PC-9 (cell line): ENCODE data around the gene SLC22A12. TPM values are rescaled to one million over a fixed set of nuclear protein-coding genes. Genes with fewer than 3 reads are reported as not detected.

Source experiments
- BruUV-seq: library from RNA; stranded (reverse); fragments of 400-500 nt; replicated peaks from 2 replicates; lab custom pipeline; 2021; lab: Mats Ljungman, UMichigan
- CTCF ChIA-PET: fragments of 300-600 bp; sonication (Branson Sonifier 250); formaldehyde crosslinking; loops from one replicate; lab custom pipeline; 2022; ENCODE audit warnings: antibody characterized with exemption; lab: Charles Lee
- POLR2A ChIA-PET: fragments of 300-600 bp; sonication (Branson Sonifier 250); formaldehyde crosslinking; loops from one replicate; lab custom pipeline; 2022; ENCODE audit warnings: antibody characterized with exemption; ENCODE audit not compliant: unreplicated experiment; lab: Charles Lee
- DNase-seq, 2 experiments: peaks; one replicate each; pipeline versions ENCODE4 v3.0.0 to v3.0.0-alpha.2; 2015 to 2022; ENCODE audit warnings: mixed read lengths in 1 of 2
- H2AFZ ChIP-seq: fragments of 200-600 bp; sonication (generic); 2 replicates; pipeline ENCODE4 v1.8.1; 2017; ENCODE audit warnings: antibody characterized with exemption
- H3F3A ChIP-seq: fragments of 200-600 bp; sonication (generic); 2 replicates; pipeline ENCODE4 v1.8.1; 2017; ENCODE audit warnings: antibody characterized with exemption, mild to moderate bottlenecking, low read depth; ENCODE audit not compliant: insufficient read depth
- H3K27ac ChIP-seq: fragments of 200-600 bp; sonication (generic); 2 replicates; pipeline ENCODE4 v1.6.1; 2016; ENCODE audit warnings: mixed run types
- H3K27me3 ChIP-seq: fragments of 200-600 bp; sonication (generic); 2 replicates; pipeline ENCODE4 v1.6.1; 2016; ENCODE audit warnings: low read depth, mixed run types; ENCODE audit not compliant: insufficient read depth
- H3K36me3 ChIP-seq: fragments of 200-600 bp; sonication (generic); 2 replicates; pipeline ENCODE4 v1.6.1; 2016; ENCODE audit warnings: low read depth, mixed run types
- H3K4me1 ChIP-seq: fragments of 200-600 bp; sonication (generic); replicated peaks from 2 replicates; pipeline ENCODE4 v1.6.1; 2016; ENCODE audit warnings: mixed run types; ENCODE audit not compliant: insufficient read depth
- H3K4me2 ChIP-seq: fragments of 200-600 bp; sonication (generic); 2 replicates; pipeline ENCODE4 v1.6.1; 2017; ENCODE audit warnings: mixed run types
- H3K4me3 ChIP-seq: fragments of 200-600 bp; sonication (generic); 2 replicates; pipeline ENCODE4 v1.6.1; 2016; ENCODE audit warnings: mixed run types
- H3K79me2 ChIP-seq: fragments of 200-600 bp; sonication (generic); 2 replicates; pipeline ENCODE4 v1.6.1; 2017; ENCODE audit warnings: low read depth, mixed run types
- H3K9me2 ChIP-seq: fragments of 200-600 bp; sonication (generic); 2 replicates; pipeline ENCODE4 v1.8.1; 2017; ENCODE audit warnings: mild to moderate bottlenecking; ENCODE audit not compliant: insufficient read depth
- H3K9me3 ChIP-seq: fragments of 200-600 bp; sonication (generic); 2 replicates; pipeline ENCODE4 v1.8.1; 2016; ENCODE audit warnings: low read depth; ENCODE audit not compliant: insufficient read depth
- H4K20me1 ChIP-seq: fragments of 200-600 bp; sonication (generic); 2 replicates; pipeline ENCODE4 v1.8.1; 2017; ENCODE audit not compliant: insufficient read depth
- EZH2 ChIP-seq: fragments of 200-600 bp; sonication (generic); IDR thresholded peaks from 2 replicates; pipeline ENCODE4 v1.8.0; 2017; ENCODE audit warnings: antibody characterized with exemption, low read depth
- intact Hi-C: fragments of 100-400 bp; cut with micrococcal nuclease; formaldehyde crosslinking; loops from one replicate; pipeline ENCODE4 v1.10.0; 2022; ENCODE audit not compliant: unreplicated experiment
- total RNA-seq: library from RNA; stranded (reverse); gene quantifications from 2 replicates; pipeline ENCODE4 v1.2.3, GENCODE V29; 2021
- TF ChIP-seq, protein P1 (sequence below): fragments of 200-600 bp; sonication (generic); conservative IDR thresholded peaks from 2 replicates; pipeline ENCODE4 v1.6.1; 2017; ENCODE audit warnings: mixed run types, antibody characterized with exemption, mild to moderate bottlenecking, moderate library complexity

The SLC22A12 gene
- total RNA-seq, 1 experiment from 2014 or later = not detected

GRCh38 chr11:64569300-64569970 is 21.6 kb upstream of the SLC22A12 start:
- TF ChIP-seq, protein P1, sequence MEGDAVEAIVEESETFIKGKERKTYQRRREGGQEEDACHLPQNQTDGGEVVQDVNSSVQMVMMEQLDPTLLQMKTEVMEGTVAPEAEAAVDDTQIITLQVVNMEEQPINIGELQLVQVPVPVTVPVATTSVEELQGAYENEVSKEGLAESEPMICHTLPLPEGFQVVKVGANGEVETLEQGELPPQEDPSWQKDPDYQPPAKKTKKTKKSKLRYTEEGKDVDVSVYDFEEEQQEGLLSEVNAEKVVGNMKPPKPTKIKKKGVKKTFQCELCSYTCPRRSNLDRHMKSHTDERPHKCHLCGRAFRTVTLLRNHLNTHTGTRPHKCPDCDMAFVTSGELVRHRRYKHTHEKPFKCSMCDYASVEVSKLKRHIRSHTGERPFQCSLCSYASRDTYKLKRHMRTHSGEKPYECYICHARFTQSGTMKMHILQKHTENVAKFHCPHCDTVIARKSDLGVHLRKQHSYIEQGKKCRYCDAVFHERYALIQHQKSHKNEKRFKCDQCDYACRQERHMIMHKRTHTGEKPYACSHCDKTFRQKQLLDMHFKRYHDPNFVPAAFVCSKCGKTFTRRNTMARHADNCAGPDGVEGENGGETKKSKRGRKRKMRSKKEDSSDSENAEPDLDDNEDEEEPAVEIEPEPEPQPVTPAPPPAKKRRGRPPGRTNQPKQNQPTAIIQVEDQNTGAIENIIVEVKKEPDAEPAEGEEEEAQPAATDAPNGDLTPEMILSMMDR = no peak
- no peak for TF ChIP-seq EZH2
- intact Hi-C loops = no loop called here
- Histone ChIP-seq H3K4me2 (no peak overlapping the region), H3K4me3 (no peak overlapping the region), H3F3A (peaks cover 8% of the 10 kb centered on the region; the same call in 1 of the 2 replicates), H2AFZ (no peak overlapping the region), H3K9me3 (no peaks in the 10 kb centered on the region), H3K36me3 (no peaks in the 10 kb centered on the region), H3K4me1 (peaks cover 11% of the 10 kb centered on the region), H3K9me2 (no peaks in the 10 kb centered on the region), H3K27ac (no peak overlapping the region), H3K79me2 (no peaks in the 10 kb centered on the region), H4K20me1 (no peaks in the 10 kb centered on the region), H3K27me3 (no peaks in the 10 kb centered on the region)
- ChIA-PET CTCF (no interaction called here), POLR2A (no interaction called here)
- no peak for DNase-seq
- BruUV-seq = no TSS peak

- Histone ChIP-seq H3K36me3 (no peaks in the 10 kb centered on the region), H4K20me1 (no peaks in the 10 kb centered on the region), H2AFZ (no peak overlapping the region), H3K4me2 (no peak overlapping the region), H3K79me2 (no peaks in the 10 kb centered on the region), H3K27me3 (no peaks in the 10 kb centered on the region), H3K9me2 (no peaks in the 10 kb centered on the region), H3K27ac (no peak overlapping the region), H3K4me3 (no peak overlapping the region), H3K9me3 (no peaks in the 10 kb centered on the region), H3F3A (peaks cover 8% of the 10 kb centered on the region; the same call in 1 of the 2 replicates), H3K4me1 (peaks cover 11% of the 10 kb centered on the region)
- intact Hi-C loops = no loop called here
- ChIA-PET CTCF (no interaction called here), POLR2A (interaction anchor here (0.6 kb wide), 1 partner anchor 235 kb away, joined by 6 read pairs; no protein-coding TSS in a partner anchor)
- DNase-seq = no peak
- TF ChIP-seq, protein P1 = no peak
- TF ChIP-seq EZH2 = no peak
- no TSS peak for BruUV-seq
Measured at GRCh38 chr11:64570341-64570740, 20.7 kb upstream of the SLC22A12 start.

DNA sequence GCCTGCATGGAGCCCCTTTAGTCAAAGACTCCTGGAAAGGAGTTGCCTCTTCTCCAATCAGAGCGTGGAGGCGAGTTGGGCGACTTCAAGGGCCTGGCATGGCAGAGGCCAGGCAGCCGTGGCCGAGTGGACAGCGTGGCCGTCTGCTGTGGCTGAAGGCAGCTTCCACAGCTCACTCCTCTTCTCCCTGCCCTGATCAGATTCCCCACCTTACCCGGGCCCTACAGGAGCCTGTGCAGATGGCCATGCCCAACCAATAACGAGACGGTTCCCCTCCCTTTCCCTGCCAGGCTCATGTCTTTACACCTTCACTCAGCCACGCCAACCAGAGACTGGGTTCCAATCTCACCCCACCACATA is 20.0 kb upstream of the SLC22A12 start:
- intact Hi-C loops = no loop called here
- Histone ChIP-seq H3K4me2 (no peak overlapping the region), H3K9me2 (no peaks in the 10 kb centered on the region)

More for the DNA sequence above, 20.0 kb upstream of the SLC22A12 start:
- POLR2A ChIA-PET = interaction anchor here (0.6 kb wide), 1 partner anchor 236 kb away, joined by 6 read pairs; no protein-coding TSS in a partner anchor
- no peaks in the 10 kb centered on the region for H3K27me3 ChIP-seq
- CTCF ChIA-PET = interaction anchor here (1.0 kb wide), 1 partner anchor 12 kb away, joined by 4 read pairs; no protein-coding TSS in a partner anchor
- no peak overlapping the region for H2AFZ ChIP-seq
- H3K4me1 ChIP-seq = peaks cover 7% of the 10 kb centered on the region
- TF ChIP-seq, protein P1 = no peak
- TF ChIP-seq EZH2 = no peak
- H3K4me3 ChIP-seq = no peak overlapping the region
- BruUV-seq = TSS peak; percentile 34
- no peaks in the 10 kb centered on the region for H3K36me3 ChIP-seq
- H3K79me2 ChIP-seq = no peaks in the 10 kb centered on the region
- no peak overlapping the region for H3K27ac ChIP-seq
- no peaks in the 10 kb centered on the region for H3K9me3 ChIP-seq
- no peaks in the 10 kb centered on the region for H4K20me1 ChIP-seq
- peaks cover 3% of the 10 kb centered on the region; the same call in 1 of the 2 replicates for H3F3A ChIP-seq
- no peak for DNase-seq
